Measurements from ENCODE around the gene NFX1.
"Not testable (repeated sequence)": the region's sequence is repeated elsewhere in the genome, so short reads cannot be mapped to it uniquely, and the experiment has no call there.

Gene NFX1

GRCh38 chr9:33311953-33312352 is 21.6 kb downstream of the NFX1 start:
- DNase-seq: no peak

DNA sequence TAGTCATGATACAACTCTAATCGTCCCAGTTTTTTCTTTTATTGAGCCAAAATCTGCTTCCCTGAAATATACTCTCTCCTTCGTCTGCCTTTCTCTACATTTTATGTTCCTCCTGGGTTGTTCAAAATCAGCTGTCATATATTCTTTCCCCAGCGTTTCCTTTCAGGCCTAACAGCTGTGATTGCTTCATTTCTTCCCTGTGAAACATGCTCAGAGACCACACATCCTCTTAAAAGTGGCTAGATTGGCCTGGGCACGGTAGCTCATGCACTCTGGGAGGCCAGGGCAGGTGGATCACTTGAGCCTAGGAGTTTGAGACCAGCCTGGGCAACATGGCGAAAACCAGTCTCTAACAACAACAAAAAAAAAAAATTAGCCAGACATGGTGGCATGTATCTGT is 25.1 kb downstream of the NFX1 start:
- no peak for DNase-seq

- DNase-seq: not testable (repeated sequence)
Observed at GRCh38 chr9:33317136-33317535, 26.8 kb downstream of the NFX1 start.

DNA sequence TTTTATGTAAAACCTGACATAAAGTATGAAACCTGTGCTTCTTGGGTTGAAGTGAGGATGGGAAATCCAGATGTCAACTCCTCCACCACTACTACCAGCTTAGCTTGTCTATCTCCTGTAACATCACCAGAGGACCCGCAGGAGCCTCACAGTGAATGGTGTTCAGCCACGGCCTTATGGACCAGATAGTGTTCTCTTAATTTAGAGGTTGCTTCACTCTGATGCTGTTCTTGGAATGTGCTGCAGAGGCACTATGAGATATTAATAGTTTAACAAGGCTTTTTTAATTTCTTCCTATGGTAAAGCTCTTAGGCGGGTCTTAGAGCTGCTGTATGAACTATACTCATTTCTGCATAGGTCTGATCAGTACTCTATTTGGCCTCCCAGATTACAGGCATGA is 27.9 kb downstream of the NFX1 start:
- no peak for DNase-seq

GRCh38 chr9:33318781-33319180 is 28.5 kb downstream of the NFX1 start:
- DNase-seq: no peak

DNA sequence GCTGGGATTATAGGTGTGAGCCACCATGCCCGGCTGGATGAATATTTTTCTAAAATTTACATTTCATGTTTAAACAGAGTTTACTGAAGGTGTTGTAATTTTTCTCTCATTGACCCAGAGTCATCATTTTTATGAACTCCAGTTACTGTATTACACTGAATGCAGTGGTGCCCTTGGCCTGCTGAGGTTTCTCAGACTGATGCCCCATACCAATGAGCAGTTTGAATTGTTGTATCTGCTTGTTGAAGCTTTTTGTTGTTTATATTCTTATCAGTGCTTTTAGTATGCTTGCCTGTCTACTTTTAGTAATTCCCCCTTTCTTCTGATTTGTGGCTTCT is 29.9 kb downstream of the NFX1 start:
- DNase-seq: no peak

DNA sequence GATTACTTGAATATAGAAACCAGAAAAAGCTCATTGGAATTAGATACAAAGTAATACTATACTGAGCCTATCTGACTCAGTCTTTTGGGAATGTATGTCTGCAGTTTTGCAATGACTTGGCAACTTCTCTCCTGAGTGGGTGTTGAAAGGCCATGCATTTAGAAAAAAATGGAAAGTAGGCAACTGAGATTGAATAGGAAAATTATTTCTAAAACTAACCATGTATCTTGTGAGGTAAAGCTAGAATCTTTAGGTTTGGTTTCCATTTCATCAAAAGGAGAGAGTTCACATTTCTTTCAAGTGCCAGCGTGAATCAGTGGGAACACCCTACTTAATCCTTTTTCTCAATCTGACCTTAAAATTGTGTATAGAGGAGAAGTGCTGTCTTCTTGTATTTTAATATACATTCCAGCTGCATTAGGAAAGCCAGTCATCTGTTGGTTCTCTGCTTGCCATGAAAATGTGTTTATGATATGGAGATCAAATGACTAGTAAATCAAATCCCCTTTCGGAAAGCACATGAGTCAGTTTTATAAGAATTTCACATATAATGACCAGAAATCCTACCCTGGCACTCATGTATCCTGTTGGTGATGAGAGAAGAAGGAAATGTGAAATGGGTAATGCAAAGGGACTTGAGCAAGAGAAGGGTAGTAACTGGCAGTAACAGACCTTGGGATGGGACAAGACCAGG is 30.4 kb downstream of the NFX1 start:
- no peak for DNase-seq

GRCh38 chr9:33329117-33329563 is 38.8 kb downstream of the NFX1 start:
- no peak for DNase-seq

DNA sequence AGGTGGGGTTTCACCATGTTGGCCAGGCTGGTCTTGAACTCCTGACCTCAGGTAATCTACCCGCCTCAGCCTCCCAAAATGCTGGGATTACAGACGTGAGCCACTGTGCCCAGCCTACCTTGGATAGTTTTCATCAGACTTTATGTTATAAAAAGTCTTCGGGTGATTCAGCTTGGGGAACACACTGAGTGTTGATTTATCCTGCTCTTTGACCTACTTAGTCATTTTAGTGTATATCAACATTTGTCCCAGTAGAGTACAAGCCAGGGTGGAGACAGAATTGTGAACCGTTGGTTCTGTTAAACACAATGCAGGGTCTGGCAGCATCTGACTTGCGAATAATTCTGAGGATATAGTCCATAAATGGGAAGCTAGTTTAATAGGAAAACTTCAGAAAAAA is 39.7 kb downstream of the NFX1 start:
- no peak for DNase-seq

DNA sequence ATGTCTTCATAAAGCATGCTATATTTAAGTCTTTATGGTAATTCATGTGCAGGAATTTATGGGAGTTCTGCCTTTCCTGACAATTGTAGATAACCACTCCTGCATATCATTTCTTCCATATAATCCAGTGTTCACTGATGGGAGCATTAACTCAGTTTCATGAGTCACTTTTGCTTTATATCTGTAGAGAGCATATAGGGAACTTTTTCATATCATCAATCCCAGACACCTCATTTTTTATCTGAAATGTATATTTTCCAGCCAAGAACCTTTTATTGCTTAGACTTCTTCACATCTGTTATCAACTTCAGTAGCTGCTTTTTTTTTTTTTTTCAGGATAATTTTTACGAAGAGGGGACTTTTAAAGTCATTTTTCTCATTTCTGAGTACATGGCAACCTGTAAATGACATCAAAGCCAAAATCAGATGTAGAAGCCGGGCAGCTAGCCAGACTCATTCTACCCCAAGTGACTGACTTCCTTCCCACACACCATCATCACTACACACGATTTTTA is 41.1 kb downstream of the NFX1 start:
- DNase-seq: no peak

DNA sequence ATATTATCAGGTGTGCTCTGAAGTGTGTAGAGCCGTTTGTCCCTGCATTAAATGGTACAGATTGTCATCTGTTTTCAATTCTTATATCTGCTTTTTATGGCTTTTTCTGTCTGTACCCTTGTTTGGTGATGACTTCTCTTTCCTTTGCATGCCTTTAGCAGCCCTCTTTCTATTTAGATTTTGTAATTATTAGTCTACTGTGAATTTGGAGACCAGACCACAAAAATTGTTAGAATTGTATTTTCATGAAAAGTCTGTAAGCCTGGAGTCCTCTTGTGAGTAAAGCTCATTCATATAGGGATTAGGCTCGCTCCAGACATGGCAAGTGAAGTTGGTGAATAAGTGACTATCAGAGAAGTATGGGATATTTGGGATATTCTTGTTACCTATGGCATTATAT is 41.7 kb downstream of the NFX1 start:
- DNase-seq: no peak

- DNase-seq: not testable (repeated sequence)
Observed at GRCh38 chr9:33332956-33333355, 42.6 kb downstream of the NFX1 start.

DNA sequence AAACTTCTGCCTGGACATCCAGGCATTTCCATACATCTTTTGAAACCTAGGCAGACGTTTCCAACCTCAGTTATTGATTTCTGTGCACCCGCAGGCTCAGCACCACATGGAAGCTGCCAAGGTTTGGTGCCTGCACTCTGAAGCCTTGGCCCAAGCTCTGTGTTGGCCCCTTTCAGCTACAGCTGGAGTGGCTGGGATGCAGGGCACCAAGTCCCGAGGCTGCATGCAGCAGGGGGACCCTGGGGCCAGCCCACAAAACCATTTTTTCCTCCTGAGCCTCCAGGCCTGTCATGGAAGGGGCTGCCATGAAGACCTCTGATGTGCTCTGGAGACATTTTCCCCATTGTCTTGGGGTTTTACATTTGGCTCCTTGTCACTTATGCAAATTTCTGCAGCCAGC is 49.9 kb downstream of the NFX1 start:
- no peak for DNase-seq

GRCh38 chr9:33341182-33341581 is 50.9 kb downstream of the NFX1 start:
- no peak for DNase-seq

GRCh38 chr9:33344145-33344544 is 53.8 kb downstream of the NFX1 start:
- DNase-seq: no peak

GRCh38 chr9:33346564-33346963 is 56.2 kb downstream of the NFX1 start:
- no peak for DNase-seq

GRCh38 chr9:33348998-33349397 is 58.7 kb downstream of the NFX1 start:
- no peak for DNase-seq

GRCh38 chr9:33349743-33350142 is 59.4 kb downstream of the NFX1 start:
- no peak for DNase-seq

DNA sequence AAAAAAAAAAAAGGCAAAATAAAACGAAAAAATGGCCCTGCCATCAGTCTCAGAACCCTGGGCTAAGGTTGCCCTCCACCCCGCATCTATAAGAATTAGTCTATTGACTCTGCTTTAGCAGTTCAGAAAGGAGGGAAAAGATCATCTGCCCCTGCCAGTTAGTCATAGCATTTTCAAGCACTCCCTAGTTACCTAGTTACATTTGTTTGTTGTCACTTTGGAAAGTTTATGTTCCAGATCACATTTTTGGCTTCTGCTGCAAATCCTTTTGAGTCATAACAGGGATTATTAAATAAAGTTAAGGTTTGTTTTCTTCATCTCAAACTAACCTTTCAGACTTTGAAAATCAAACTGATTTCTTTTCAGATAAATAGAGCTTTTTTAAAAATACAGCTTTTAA is 60.0 kb downstream of the NFX1 start:
- no peak for DNase-seq

DNA sequence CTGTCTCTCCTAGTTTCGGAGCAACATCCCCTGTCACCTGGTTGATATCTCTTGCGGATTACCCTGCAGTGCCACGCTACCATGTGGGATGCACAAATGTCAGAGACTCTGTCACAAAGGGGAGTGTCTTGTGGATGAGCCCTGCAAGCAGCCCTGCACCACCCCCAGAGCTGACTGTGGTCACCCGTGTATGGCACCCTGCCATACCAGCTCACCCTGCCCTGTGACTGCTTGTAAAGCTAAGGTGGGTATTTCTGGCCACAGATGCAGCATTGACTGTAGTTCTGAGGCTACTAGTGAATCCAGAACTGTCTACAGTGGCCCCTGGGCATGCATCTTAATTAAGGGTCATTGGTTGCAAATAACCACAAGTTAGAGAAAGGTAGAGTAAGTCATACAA is 61.2 kb downstream of the NFX1 start:
- no peak for DNase-seq

- no peak for DNase-seq
Observed at GRCh38 chr9:33354651-33355211, 64.4 kb downstream of the NFX1 start.

DNA sequence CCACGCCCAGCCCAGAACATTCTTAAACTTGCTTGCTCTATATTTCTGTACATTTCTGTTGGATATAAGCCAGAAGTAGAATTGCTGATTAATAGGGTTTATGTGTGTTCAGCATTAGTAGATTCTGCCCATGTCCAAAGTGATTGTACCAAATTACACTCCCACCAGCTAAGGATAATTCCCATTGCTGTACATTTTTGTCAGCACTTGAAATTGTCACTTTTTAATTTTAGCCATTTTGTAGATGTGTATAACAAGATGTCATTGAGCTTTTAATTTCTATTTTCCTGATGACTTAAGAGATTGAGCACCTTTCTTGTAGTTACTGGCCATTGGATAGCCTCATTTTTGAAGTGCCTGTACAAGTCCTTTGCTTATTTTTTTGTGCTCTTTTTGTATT is 65.6 kb downstream of the NFX1 start:
- no peak for DNase-seq

- not testable (repeated sequence) for DNase-seq
Observed at GRCh38 chr9:33358641-33359040, 68.3 kb downstream of the NFX1 start.

- DNase-seq: no peak
Observed at GRCh38 chr9:33364127-33364526, 73.8 kb downstream of the NFX1 start.

GRCh38 chr9:33364814-33365213 is 74.5 kb downstream of the NFX1 start:
- DNase-seq: not testable (repeated sequence)
